Tibial nerve (tissue), 4 donors: ENCODE results near the gene GPR152.
"Not testable (repeated sequence)": the region's sequence is repeated elsewhere in the genome, so short reads cannot be mapped to it uniquely, and the experiment has no call there.

Experiments used
- EP300 ChIP-seq, 2 donors: sonication (generic); formaldehyde crosslinking; IDR thresholded peaks; one replicate each; pipeline ENCODE4 v1.6.1; 2017; ENCODE audit warnings: antibody characterized with exemption in 2 of 2, mild to moderate bottlenecking in 1 of 2
- TF ChIP-seq, protein P1 (sequence below), 5 experiments: fragments of 200-600 bp in 3 of 5; fragments of 450-650 bp in 2 of 5; sonication (generic) in 3 of 5; IDR thresholded peaks; one replicate each; pipeline ENCODE4 v1.5.1; 2016 to 2019; ENCODE audit warnings: antibody characterized with exemption in 5 of 5, mild to moderate bottlenecking in 3 of 5, moderate library complexity in 2 of 5

DNA sequence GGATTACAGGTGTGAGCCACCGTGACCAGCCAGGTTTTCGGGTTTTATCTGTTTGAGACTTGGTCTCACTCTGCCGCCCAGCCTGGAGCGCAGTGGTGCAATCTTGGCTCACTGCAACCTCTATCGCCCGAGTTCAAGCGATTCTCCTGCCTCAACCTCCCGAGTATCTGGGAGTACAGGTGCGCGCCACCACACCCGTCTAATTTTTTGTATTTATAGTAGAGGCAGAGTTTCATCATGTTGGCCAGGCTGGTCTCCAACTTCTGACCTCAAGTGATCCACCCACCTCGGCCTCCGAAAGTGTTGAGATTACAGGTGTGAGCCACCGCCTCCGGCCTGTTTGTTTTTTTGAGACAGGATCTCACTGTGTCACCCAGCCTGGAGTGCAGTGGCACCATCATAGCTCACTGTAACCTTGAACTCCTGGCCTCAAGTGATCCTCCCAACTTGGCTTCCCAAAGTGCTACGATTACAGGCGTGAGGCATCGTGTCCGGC lies 25.1 kb downstream of the GPR152 start:
- TF ChIP-seq, protein P1, sequence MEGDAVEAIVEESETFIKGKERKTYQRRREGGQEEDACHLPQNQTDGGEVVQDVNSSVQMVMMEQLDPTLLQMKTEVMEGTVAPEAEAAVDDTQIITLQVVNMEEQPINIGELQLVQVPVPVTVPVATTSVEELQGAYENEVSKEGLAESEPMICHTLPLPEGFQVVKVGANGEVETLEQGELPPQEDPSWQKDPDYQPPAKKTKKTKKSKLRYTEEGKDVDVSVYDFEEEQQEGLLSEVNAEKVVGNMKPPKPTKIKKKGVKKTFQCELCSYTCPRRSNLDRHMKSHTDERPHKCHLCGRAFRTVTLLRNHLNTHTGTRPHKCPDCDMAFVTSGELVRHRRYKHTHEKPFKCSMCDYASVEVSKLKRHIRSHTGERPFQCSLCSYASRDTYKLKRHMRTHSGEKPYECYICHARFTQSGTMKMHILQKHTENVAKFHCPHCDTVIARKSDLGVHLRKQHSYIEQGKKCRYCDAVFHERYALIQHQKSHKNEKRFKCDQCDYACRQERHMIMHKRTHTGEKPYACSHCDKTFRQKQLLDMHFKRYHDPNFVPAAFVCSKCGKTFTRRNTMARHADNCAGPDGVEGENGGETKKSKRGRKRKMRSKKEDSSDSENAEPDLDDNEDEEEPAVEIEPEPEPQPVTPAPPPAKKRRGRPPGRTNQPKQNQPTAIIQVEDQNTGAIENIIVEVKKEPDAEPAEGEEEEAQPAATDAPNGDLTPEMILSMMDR (IDR thresholded peaks at IDR 0.05) = not testable (repeated sequence)
- not testable (repeated sequence) for TF ChIP-seq EP300 (IDR thresholded peaks at IDR 0.05)
